Activated effector memory CD4-positive, alpha-beta T cell treated with anti-CD3 and anti-CD28 coated beads, Interleukin-2, amount 50 U/mL, for 16 hours (primary cell): ENCODE data around the gene LYRM4.

Experiments used
- DNase-seq: peaks from one replicate; pipeline ENCODE4 v3.0.0-alpha.2; 2020

The LYRM4 gene

GRCh38 chr6:5241252-5241651, 19.5 kb downstream of the LYRM4 start:
- no peak for DNase-seq

- no peak for DNase-seq
Observed at GRCh38 chr6:5238336-5238735, 22.4 kb downstream of the LYRM4 start.

- no peak for DNase-seq
Observed at GRCh38 chr6:5237805-5238204, 22.9 kb downstream of the LYRM4 start.

- DNase-seq: no peak
Observed at GRCh38 chr6:5235830-5236229, 24.9 kb downstream of the LYRM4 start.

GRCh38 chr6:5234874-5235273, 25.9 kb downstream of the LYRM4 start:
- no peak for DNase-seq

GRCh38 chr6:5231289-5231688, 29.5 kb downstream of the LYRM4 start:
- no peak for DNase-seq

GRCh38 chr6:5230081-5230480, 30.7 kb downstream of the LYRM4 start:
- no peak for DNase-seq

- no peak for DNase-seq
Observed at GRCh38 chr6:5229356-5229755, 31.4 kb downstream of the LYRM4 start.

- DNase-seq: no peak
Observed at GRCh38 chr6:5223309-5223708, 37.4 kb downstream of the LYRM4 start.

GRCh38 chr6:5220443-5220842, 40.3 kb downstream of the LYRM4 start:
- DNase-seq: no peak

- DNase-seq: no peak
Observed at GRCh38 chr6:5219011-5219691, 41.6 kb downstream of the LYRM4 start.

GRCh38 chr6:5217356-5217755, 43.4 kb downstream of the LYRM4 start:
- DNase-seq: no peak

GRCh38 chr6:5215799-5216198, 45.0 kb downstream of the LYRM4 start:
- no peak for DNase-seq

- no peak for DNase-seq
Observed at GRCh38 chr6:5215159-5215558, 45.6 kb downstream of the LYRM4 start.

- peak; percentile 68 for DNase-seq
Observed at GRCh38 chr6:5214570-5215052, 46.1 kb downstream of the LYRM4 start.

- DNase-seq: no peak
Observed at GRCh38 chr6:5213836-5214235, 46.9 kb downstream of the LYRM4 start.

- DNase-seq: no peak
Observed at GRCh38 chr6:5211492-5211891, 49.3 kb downstream of the LYRM4 start.

- no peak for DNase-seq
Observed at GRCh38 chr6:5208471-5208971, 52.2 kb downstream of the LYRM4 start.

GRCh38 chr6:5208057-5208456, 52.7 kb downstream of the LYRM4 start:
- DNase-seq: no peak

- DNase-seq: no peak
Observed at GRCh38 chr6:5206920-5207561, 53.7 kb downstream of the LYRM4 start.

GRCh38 chr6:5205877-5206850, 54.6 kb downstream of the LYRM4 start:
- DNase-seq: no peak

- DNase-seq: no peak
Observed at GRCh38 chr6:5205035-5205507, 55.7 kb downstream of the LYRM4 start.

- no peak for DNase-seq
Observed at GRCh38 chr6:5204376-5204775, 56.4 kb downstream of the LYRM4 start.
